ENCODE data around the gene SAMD3.
"Not testable (repeated sequence)": the region's sequence is repeated elsewhere in the genome, so short reads cannot be mapped to it uniquely, and the experiment has no call there.

The SAMD3 gene

DNA sequence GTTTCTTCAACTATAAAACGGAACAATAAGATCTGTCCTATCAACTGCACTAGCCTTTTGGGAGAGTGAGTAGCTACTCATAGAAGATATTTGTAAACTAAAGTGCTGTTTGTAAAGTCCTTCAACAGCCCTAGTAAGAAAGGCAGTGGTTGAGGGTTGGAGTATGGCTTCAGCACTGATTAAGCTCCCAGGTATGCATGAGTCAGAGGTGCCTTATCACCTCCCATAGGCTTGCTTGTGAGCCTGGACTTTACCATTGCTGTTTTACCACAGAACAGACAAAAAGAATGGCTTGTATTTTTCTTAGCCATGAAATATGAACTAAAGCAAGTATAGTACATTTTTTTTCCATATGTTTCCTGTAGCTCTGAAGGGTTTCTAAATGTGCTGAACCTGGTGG is 44.1 kb downstream of the SAMD3 start:
- in situ Hi-C loops (cut with MboI; ENCODE audit: low sequenced_read_pairs): no loop called here

DNA sequence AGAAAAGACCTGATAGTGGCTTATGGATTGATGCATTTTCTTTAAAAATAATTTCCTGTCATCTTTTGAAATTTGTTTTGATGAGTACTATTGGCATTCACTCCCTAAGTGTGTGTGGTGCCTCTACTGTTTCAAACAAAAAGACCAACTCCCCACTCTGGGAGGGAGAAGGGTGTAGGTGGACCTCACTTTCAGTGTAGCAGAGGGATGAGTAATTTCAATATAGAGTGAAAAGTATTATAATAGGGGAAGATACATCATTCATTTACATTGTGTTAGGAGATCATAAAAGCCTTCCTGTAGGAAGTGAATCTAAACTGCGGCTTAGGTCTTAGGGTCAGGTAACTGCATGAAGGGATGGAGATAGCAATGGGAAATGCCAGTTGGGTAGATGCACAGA is 46.4 kb downstream of the SAMD3 start:
- in situ Hi-C loops (cut with MboI; ENCODE audit: low sequenced_read_pairs): no loop called here

DNA sequence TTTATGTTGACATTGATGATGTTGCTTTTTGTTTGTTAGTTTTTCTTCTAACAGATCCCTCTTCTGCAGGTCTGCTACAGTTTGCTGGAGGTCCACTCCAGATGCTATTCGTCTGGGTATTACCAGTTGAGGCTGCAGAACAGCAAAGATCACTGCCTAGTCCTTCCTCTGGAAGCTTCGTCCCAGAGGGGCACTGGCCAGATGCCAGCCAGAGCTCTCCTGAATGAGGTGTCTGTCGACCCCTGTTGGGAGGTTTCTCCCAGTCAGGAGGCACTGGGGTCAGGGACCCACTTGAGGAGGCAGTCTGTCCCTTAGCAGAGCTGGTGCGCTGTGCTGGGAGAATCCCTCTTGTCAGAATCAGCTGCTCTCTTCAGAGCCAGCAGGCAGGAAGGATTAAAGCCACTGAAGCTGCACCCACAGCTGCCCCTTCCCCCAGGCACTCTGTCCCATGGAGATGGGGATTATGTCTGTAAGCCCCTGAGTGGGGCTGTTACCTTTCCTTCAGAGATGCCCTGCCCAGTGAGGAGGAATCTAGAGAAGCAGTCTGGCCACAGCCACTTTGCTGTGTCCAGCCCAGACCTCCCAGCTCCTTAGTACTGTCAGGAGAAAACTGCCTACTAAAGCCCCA is 49.3 kb downstream of the SAMD3 start:
- in situ Hi-C loops (cut with MboI; ENCODE audit: low sequenced_read_pairs): not testable (repeated sequence)

DNA sequence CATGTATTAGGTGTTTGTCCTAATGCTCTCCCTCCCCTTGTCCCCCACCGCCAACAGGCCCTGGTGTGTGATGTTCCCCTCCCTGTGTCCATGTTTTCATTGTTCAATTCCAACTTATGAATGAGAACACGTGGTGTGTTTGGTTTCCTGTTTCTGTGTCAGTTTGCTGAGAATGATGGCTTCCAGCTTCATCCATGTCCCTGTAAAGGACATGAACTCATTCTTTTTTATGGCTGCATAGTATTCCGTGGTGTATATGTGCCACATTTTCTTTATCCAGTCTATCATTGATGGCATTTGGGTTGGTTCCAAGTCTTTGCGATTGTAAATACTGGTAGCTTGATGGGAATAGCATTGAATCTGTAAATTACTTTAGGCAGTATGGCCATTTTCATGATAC is 52.6 kb downstream of the SAMD3 start:
- in situ Hi-C loops (cut with MboI; ENCODE audit: low sequenced_read_pairs): not testable (repeated sequence)

DNA sequence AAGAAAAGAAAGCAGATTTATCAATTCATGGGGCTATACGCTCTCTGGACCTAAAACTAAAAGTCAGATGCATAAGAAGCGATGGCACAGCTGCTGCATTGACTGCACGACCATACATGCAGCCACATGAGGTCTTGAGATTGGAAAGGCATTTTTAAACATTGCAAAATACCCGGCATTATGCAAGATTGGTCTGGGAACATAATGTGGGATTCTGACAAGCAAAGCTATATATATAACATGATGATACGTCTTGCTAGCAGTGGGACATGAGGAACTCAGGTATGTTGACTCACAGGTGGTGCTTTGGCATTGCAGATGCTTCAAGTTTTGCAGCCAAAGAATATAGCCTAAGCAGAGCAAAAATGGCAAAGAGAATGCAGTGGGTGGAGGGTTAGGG is 55.1 kb downstream of the SAMD3 start:
- in situ Hi-C loops (cut with MboI; ENCODE audit: low sequenced_read_pairs): no loop called here

DNA sequence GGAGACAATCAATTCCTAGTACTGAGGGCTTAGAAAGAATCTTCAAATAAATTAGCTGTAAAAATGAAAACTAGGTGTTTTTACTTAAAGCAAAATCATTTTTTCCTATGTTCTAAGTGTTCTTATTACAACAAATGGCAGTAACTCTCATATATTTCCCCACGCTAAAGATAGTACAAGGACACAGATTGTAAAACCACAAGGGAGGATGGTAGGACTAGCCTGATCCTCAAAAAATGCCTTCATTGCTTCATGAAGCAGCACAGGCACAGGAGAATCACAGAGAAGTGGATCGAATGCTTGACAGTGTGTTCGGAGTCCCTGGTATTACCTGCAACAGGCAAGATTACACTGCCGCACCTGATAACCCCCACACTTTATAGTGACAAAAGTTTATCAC is 58.5 kb downstream of the SAMD3 start:
- in situ Hi-C loops (cut with MboI; ENCODE audit: low sequenced_read_pairs): no loop called here

DNA sequence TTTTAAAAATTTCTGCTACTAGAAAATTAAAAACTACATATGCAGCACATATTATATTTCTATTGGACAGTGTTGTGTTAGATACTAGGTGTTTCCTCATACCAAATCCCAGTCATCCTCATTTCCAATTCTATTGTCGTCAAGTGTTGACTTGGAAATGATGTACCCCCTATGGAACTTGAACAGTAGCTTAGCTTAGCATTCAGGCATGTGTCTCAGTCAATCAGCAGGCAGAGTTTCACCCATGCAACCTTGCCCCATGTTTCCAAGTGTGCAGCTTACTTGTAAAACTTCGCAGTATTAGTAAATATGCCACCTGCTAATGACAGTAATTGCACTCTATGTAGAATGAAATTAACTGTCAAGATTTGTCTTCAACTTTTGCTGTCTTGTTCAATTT is 59.5 kb downstream of the SAMD3 start:
- in situ Hi-C loops (cut with MboI; ENCODE audit: low sequenced_read_pairs): no loop called here

DNA sequence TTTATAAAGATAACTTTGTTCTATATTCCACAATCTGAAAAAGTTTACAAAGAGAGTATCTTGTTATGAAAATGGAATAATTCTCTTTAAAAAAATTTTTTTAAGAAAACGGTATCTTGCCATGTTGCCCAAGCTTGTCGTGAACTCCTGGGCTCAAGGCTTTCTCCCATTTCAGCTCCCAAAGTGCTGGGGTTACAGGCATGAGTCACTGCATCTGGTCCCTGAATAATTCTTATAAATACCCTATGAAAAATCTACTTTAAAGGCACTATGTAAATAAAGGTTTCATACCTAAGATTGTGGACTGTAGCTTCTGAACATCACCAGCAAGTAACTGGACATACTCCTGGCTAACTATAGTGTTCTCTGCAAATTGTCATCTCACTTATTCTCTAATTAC is 60.3 kb downstream of the SAMD3 start:
- in situ Hi-C loops (cut with MboI; ENCODE audit: low sequenced_read_pairs): no loop called here

DNA sequence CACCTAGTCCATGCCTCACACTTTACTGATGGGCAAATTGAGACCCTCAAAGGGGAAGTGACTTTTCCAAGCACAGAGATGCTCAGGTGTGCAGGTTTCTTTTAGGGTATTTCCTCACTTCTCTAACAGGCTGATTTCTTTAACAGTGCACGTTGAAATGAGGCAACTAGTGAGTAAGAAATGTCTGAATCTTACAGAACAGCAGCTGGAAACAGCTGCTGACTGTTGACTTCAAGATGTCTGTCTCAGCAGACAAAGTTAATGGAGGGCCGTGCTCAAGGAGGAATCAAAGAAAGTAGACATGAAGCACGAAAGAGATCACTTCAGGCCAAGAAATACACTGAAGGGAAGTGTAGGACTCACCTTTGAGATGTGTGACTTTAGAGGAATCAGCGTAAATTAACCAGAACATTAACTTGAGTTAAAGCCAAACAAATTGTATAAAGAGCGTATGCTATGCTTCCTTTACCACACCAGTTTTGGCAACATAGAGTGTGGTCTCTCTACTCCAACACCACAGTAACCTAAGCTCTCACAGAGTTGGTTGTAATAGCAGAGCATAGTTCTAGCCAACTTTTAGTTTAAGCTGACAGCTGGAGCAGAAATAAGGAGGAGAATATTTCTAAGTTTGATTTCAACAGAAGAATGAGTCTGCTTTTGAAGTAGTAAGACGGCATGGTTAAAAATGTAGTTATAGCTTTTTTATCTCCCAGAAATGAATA is 60.9 kb downstream of the SAMD3 start:
- in situ Hi-C loops (cut with MboI; ENCODE audit: low sequenced_read_pairs): no loop called here

DNA sequence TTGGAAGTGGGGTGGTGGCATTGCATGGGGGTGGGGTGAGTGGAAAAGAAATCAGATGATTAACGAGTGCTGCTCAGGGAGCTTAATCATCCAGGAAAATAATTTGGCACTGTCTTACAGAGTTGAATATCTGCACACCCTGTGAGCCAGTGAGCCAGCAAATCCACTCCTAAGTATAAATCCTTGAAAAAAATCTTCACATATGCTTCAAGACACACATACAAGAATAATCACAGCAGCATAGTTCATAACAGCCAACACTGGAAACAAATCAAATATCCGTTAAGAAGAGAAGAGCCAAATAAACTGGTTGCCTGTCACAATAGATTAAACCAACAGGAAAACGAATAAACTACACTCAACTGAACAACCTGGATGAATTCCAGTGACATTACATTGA is 62.8 kb downstream of the SAMD3 start:
- in situ Hi-C loops (cut with MboI; ENCODE audit: low sequenced_read_pairs): no loop called here

DNA sequence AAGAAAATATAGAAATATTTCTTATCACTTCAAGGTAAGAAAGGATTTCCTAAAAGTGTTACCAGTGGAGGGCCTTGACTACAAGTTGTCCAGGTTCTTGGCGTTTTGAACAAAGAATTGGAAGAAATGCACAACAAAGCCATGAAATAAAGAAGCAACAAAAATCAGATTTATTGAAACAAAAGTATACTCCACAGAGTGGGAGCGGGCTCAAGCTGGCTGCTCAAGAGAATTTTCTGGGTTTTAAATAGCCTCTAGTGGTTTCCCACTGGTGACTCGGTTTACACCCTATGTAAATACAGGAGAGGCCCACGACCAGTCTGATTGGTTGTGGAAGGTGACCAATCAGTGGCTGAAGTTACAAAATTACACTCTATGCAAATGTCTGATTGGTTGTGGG is 64.2 kb downstream of the SAMD3 start:
- in situ Hi-C loops (cut with MboI; ENCODE audit: low sequenced_read_pairs): no loop called here

DNA sequence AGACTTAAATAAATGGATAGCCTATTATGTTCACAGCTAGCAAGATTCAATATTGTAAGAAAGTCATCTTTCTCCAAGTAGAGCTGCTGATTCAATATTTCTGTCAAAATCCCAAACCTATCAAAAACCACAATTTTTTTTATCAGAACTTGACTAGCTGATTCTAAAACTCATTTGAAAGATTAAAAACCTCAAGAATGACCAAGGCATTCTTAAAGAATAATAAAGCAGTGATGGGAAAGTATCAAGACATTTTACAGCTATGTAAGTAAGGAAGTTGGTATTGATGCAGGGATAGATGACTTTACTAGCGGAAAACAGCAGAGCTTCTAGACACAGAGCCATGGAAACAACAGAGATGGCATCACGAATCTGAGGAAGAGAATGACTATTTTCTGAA is 64.7 kb downstream of the SAMD3 start:
- in situ Hi-C loops (cut with MboI; ENCODE audit: low sequenced_read_pairs): no loop called here

DNA sequence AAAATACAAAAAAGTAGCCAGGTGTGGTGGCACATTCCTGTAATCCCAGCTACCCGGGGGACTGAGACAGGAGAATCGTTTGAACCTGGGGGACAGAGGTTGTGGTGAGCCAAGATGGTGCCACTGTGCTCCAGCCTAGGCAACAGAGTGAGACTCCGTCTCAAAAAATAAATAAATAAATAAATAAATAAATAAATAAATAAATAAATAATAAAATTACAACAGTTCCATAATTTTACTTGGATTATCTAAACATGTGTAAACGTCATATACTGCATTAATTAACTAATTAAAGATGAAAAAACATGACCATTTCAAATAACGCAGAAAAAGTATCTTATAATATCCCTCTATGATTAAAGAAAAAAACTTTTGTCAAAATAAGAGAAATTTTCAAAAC is 65.8 kb downstream of the SAMD3 start:
- in situ Hi-C loops (cut with MboI; ENCODE audit: low sequenced_read_pairs): no loop called here

DNA sequence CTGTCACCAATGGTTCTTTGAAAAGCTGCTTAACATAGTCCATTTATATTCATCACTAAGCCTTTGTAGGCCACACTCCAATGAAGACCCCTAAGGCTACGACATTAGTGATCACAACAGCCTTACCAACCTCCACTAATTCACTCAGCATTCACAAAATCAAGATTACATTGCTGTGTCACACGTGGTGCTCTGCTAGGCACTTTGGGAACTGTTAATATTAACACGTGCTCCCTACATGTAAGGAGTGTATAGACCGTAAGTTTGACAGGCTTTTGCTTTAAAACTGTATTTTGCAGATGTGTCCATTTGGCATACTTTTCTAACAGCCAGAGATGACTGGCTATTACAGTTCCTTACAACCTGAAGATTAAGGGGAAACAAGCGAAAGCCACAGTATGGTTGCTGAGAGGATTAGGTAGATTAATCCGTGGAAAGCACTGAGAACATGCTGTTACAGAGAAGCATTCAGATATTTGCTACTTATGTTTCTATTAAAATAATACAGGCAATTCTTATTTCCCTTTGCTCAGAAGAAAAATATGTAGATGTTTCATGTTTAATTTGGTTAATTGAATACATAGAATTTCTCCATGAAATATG is 69.7 kb downstream of the SAMD3 start:
- in situ Hi-C loops (cut with MboI; ENCODE audit: low sequenced_read_pairs): no loop called here

DNA sequence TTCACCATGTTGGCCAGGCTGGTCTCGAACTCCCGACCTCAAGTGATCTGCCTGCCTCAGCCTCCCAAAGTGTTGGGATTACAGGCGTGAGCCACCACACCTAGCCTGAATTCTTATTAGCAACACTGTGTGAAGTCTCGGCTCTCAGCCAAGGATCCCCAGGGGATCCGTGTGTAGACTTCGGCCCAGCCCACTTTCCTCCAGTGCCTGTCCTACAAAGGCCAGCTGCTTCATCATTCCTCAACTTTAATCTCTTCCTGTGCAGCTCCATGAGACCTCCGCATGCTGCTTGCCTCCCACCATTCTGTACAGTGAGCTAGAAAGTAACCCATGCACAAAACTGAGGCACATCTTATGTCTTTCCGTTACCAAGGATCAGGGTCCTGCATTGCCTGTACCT is 71.8 kb downstream of the SAMD3 start:
- in situ Hi-C loops (cut with MboI; ENCODE audit: low sequenced_read_pairs): no loop called here

DNA sequence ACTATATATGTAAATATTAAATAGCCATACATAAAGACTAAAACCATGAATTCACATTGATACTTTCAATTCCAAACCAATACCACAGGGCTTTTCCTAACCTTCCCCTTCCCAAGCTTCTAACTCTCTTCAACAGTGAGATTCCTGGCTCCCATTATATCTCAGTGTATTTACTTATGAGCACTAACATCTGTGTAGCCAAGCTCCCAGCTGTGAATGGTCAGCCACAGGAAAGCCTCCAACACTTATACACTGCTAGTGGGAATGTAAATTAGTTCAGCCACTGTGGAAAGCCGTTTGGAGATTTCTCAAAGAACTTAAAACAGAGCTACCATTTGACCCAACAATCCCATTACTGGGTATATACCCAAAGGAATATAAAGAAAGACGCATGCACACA is 73.7 kb downstream of the SAMD3 start:
- in situ Hi-C loops (cut with MboI; ENCODE audit: low sequenced_read_pairs): not testable (repeated sequence)

DNA sequence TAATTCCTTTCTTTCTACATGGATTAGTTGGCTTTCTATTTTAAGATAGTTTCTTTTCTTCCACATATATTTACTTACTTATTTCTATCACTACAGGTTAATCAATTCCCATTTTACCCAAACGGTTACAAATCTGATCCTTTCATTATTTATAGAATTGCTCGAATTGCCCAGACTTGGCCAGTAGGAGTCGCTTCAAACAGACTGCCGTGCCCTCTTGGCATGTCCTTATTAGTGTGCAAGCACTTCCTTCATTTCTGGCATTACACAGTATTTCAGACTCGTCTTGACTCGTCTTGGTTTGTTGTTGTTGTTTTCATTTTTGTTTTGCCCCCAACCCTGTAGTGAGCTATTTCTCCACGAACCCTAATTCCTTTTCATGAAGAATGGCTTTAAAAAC is 74.6 kb downstream of the SAMD3 start:
- in situ Hi-C loops (cut with MboI; ENCODE audit: low sequenced_read_pairs): no loop called here

DNA sequence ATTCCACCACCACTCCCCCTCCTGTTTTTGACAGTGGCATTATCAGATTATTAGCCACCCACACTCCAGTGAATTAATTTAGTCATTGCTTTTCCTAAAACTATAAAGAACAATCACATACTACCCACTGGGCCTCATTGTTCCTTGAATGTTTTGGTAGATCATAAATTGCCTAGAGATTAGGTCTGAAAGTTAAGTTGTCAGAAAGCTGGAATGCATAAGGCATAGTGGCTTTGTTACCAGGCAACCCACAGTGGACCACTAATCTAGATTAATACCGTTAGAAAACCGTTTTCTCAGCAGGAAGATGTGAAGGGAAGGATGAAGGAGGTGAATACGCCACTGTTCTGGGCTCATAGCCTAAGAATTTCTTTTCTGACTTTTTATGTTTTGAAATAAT is 75.6 kb downstream of the SAMD3 start:
- in situ Hi-C loops (cut with MboI; ENCODE audit: low sequenced_read_pairs): no loop called here

DNA sequence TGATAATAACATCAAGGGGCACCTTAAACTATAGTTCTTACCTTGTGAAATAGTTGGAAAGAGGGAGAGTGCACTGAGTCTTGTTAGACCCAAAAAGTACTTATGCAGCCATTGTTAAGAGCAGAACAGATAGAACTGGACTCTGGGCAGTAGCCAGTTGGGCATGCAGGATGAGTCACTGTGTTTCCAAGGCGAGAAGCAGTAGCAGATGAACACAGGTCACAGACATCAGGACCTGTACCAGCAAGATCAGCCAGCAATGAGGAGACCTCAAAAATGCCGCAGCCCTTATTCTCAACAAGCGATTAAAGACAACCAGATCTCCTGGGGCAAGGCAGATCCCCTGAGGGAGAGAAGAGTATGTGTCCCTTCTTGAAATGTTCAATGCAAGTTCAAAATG is 79.0 kb downstream of the SAMD3 start:
- in situ Hi-C loops (cut with MboI; ENCODE audit: low sequenced_read_pairs): no loop called here

DNA sequence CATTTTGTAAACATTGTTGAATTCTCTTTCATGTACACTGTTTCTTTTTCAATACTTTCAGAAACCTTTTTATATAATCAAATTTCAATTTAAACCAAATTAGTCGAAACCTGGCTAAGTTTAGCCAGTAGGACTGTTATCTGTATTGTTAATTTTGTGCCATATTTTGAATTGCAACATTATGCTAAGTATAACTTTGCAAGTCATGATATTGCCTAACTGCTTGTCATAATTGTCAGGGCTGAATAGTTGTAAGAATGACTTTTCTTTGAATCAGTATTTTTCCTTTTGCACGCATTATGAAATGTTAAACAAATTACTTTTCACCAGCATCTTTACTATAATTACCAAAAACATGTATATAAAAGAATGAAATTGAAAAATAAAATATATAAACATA is 82.7 kb downstream of the SAMD3 start:
- in situ Hi-C loops (cut with MboI; ENCODE audit: low sequenced_read_pairs): no loop called here

DNA sequence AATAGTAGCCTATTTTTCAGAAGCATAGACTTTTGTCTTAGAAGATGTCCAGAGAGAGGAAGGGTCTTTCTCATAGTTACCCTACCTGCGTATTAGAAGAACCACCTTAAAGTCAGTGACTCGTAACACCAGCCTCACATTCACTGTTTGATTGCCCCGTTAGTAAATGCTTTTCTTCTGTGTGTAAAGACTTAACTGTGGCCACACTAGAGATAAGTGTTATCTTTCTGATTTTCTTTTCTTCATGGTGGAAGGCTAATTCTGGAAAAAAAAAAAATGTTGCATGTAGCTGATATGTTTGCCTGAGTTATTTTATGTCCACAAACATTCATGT is 83.9 kb downstream of the SAMD3 start:
- in situ Hi-C loops (cut with MboI; ENCODE audit: low sequenced_read_pairs): no loop called here

DNA sequence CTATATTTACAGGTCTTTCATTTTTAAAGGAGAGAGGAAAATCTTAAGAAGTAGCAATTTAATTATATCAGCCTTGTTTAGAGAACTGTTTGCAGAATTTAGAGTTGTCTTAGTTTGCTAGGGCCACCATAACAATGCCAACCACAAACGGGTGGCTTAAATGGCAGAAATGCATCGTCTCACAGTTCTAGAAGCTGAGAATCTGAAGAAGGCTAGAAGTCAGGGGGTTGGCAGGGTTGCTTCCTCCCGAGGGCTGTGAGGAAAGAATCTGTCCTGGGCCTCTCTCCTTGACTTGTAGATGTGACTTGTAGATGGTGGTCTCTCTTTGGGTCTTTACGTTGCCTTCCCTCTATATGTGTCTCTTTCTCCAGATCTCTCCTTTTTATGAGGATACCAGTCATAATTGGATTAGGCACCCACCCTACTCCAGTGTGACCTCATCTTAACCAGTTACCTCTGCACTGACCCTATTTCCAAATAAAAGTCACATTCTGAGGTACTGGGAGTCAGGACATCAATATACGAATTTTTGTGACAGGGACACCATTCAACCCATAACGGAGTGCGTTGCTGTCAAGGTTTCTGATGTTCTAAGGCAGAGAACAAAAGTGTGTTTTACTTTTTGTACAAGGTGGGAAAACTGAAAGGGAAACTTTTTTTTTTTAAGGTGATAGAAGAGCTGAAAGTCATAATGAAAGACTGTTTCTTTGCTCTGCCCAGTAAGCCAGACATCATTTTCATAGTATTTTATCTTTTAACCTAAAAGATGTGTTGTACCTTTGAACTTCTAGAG is 84.4 kb downstream of the SAMD3 start:
- in situ Hi-C loops (cut with MboI; ENCODE audit: low sequenced_read_pairs): no loop called here

Measured in HL-60/S4 (cell line).